HG03521 (cell line): ENCODE measurements around the gene CTXN1.
"Not testable (repeated sequence)": the region's sequence is repeated elsewhere in the genome, so short reads cannot be mapped to it uniquely, and the experiment has no call there.

Experiments used
- ATAC-seq: cut with Tn5 transposase; IDR thresholded peaks from one replicate; pipeline ENCODE4 v1.9.1; 2021; ENCODE audit warnings: mild to moderate bottlenecking, moderate library complexity; ENCODE audit not compliant: unreplicated experiment

Gene CTXN1

GRCh38 chr19:7902796-7903243 lies 23.1 kb downstream of the CTXN1 start:
- ATAC-seq: no peak

GRCh38 chr19:7901337-7901736 lies 24.6 kb downstream of the CTXN1 start:
- no peak for ATAC-seq

DNA sequence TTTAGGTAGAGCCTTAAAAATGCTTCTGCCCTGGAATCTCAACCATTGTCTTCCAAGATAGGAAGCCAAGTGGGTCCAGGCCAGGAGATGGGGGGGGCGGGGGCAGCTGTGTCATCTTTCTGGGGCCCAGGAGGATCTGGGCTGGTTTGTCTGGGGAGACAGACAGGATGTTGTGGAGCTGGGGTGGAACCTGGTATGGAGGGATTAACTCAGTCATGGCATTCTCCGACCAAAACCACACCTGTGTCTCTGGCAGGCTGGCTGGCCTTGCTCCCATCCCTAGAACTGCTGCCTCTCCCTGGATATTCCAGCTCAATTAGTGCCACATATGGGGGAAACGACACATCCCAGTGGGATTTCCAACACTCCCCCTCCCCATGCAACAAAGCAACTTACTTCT lies 25.0 kb downstream of the CTXN1 start:
- ATAC-seq: no peak

DNA sequence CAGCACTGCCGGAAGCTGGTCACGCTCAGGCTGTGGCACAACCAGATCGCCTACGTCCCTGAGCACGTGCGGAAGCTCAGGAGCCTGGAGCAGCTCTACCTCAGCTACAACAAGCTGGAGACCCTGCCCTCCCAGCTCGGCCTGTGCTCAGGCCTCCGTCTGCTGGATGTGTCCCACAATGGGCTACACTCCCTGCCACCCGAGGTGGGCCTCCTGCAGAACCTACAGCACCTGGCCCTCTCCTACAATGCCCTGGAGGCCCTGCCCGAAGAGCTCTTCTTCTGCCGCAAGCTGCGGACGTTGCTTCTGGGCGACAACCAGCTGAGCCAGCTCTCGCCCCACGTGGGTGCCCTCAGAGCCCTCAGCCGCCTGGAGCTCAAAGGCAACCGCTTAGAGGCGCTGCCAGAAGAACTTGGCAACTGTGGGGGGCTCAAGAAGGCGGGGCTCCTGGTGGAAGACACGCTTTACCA lies 25.5 kb downstream of the CTXN1 start:
- no peak for ATAC-seq

DNA sequence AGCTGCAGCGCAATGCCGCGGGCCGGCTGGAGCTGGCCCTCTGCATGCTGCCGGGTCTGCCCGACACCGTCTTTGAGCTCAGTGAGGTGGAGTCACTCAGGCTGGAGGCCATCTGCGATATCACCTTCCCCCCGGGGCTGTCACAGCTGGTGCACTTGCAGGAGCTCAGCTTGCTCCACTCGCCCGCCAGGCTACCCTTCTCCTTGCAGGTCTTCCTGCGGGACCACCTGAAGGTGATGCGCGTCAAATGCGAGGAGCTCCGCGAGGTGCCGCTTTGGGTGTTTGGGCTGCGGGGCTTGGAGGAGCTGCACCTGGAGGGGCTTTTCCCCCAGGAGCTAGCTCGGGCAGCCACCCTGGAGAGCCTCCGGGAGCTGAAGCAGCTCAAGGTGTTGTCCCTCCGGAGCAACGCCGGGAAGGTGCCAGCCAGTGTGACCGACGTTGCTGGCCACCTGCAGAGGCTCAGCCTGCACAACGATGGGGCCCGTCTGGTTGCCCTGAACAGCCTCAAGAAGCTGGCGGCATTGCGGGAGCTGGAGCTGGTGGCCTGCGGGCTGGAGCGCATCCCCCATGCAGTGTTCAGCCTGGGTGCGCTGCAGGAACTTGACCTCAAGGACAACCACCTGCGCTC lies 26.1 kb downstream of the CTXN1 start:
- no peak for ATAC-seq

- ATAC-seq: no peak
Measured at GRCh38 chr19:7898967-7899366, 27.0 kb downstream of the CTXN1 start.

DNA sequence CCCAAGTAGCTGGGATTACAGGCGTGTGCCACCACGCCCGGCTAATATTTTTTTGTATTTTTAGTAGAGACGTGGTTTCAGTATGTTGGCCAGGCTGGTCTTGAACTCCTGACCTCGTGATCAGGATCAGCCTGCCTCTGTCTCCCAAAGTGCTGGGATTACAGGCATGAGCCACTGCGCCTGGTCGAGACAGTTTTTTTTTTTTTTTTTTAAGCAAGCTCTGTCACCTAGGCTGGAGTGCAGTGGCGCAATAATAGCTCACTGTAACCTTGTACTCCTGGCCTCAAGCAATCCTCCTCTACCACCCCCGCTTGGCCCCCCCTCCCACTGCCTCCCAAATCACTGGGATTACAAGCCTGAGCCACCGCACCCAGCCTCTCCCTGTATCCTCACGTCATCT lies 28.6 kb downstream of the CTXN1 start:
- ATAC-seq: no peak

- no peak for ATAC-seq
Measured at GRCh38 chr19:7895565-7895964, 30.4 kb downstream of the CTXN1 start.

GRCh38 chr19:7894612-7895309 lies 31.2 kb downstream of the CTXN1 start:
- ATAC-seq: no peak

DNA sequence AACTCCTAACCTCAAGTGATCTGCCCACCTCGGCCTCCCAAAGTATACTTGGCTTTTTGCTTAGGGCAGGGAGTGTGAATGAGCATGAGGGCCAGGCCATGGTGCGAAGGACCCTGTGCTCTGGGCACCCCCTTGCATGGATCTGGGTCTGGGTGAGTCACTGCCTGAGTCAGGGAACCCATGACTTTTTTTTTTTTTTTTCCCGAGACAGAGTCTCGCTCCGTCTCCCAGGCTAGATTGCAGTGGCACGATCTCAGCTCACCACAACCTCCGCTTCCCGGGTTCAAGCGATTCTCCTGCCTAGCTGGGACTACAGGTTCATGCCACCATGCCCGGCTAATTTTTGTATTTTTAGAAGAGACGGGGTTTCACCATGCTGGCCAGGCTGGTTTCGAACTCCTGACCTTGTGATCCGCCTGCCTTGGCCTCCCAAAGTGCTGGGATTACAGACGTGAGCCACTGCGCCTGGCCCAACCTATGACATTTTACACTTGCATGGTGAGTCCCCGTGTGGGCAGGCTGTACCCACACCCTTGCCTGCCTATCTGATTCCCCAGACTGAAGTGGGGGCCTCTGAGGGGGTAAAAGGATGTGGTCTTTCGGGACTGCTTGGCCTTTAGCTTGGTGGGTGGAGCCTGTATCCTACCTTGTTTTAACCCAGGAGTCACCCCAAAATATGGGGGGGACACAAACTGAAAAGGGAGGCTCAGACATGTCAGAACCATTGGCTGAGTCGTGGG lies 32.4 kb downstream of the CTXN1 start:
- ATAC-seq: not testable (repeated sequence)

- ATAC-seq: no peak
Measured at GRCh38 chr19:7888826-7889217, 37.1 kb downstream of the CTXN1 start.

DNA sequence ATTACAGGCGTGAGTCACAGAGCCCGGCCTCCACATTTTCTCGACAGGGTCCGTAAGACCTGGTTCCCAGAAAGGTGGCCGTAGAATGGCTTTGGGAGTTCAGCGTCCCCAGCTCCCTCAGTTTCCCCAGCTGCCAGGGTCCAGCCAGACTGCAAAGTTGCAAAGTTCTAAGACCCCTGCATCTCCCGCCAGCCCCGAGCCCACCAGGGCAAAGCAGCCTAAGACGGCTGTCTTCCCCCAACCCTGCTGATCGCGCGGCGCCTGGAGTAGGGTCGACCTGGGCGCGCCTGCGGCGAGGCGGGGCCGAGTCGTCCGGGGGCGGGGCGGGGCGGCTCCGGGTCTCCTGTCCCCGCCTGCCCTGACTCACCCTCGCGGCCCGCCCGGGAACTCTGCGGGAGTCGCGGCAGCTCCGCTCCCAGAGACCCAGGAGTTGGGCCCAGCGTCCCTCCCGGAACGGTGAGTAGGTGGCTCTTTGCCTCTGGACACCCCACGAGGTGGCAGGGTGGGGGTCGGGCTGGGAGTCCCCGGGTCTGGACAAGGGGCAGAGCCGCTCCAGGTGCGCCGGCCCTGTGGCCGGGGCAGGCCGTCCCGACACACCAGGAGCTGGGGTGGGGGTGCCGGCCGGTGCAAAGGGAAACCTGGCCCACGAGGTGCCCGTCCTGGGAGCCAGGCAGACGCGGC lies 37.6 kb downstream of the CTXN1 start, which contains the start of gene LRRC8E:
LRRC8E (plus strand) TSS at position 366 of the 681 bp plus-strand sequence. CDS start 7,094 bp downstream, outside the sequence.
- ATAC-seq: no peak

- ATAC-seq: no peak
Measured at GRCh38 chr19:7887408-7888144, 38.4 kb downstream of the CTXN1 start.

GRCh38 chr19:7885818-7886217 lies 40.1 kb downstream of the CTXN1 start:
- no peak for ATAC-seq

DNA sequence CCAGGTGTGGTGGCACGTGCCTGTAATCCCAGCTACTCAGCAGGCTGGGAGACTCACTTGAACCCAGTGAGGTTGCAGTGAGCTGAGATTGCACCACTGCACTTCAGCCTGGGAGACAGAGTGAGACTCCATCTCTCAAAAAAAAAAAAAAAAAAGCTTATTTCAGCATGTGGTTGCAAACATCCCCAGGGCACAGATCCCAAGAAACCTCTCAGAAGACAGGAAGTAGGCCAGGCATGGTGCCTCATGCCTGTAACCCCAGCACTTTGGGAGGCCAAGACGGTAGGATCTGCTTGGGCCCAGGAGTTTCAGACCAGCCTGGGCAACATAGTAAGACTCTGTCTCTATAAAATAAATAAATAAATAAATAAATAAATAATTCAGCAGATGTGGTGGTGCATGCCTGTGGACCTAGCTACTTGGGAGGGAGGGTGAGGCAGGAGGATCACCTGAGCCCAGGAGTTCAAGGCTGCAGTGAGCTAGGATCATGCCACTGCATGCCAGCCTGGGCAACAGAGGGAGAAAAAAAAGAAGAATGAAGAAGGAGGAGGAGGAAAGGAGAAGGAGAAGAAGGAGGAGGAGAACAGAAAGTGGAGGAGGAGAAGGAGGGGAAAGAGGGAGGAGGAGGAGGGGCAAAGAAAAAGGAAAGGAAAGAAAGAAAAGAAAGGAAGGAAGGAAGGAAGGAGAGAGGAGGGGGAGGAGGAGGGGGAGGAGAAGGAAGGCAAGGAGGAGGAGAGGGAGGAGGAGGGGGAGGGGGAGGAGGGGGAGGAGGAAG lies 42.0 kb downstream of the CTXN1 start:
- no peak for ATAC-seq

DNA sequence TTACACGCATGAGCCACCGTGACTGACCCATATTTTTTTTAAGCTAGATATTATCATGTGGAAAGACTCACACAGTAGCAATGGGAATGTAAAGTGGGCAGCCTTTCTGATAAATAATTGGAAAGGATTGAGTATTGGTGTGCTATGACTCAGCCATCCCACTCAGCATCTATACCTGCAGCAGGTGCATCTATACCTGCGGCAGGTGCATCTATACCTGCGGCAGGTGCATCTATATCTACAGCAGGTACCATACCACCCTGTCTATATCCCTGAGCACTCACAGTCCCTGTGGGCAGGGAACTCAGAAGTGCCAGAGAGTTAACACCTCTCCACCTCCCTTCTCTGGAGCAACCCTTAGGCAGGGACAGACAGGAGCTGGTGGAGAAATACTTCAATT lies 42.8 kb downstream of the CTXN1 start:
- no peak for ATAC-seq

DNA sequence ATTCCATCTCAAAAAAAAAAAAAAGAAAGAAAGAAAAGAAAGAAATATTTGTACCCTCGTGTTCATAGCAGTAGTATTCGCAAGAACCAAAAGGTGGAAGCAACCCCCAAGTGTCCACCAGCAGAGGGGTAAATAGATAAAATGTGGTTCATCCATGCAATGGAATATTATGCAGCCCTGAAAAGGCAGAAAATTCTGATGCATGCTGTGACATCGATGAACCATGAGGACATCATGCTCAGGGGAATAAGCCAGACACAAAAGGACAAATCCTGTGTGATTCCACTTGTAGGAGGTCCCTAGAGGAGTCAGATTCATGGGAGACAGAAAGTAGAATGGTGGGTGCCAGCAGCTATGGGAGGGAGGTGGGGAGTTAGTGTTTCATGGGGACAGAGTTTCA lies 44.0 kb downstream of the CTXN1 start:
- no peak for ATAC-seq

DNA sequence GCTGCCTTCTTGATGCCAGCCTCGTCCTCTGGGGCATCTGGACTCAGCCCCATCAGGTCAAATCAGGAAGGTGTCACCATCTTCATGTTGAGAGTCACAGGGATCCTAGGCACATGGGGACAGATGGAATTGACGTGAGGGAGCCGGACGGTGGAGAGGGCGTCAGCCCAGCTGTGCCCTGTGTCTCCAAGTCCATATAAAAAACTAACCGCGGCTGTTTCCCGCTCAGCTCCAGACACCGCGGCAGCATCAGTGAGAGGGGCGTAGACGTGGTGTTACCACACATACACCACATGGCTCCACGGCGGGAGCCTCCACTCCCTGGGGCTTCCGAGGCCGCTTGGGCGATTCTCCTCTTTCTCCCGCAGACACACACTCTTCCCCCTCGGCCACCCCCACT lies 46.1 kb downstream of the CTXN1 start:
- ATAC-seq: no peak

- ATAC-seq: no peak
Measured at GRCh38 chr19:7879111-7879807, 46.7 kb downstream of the CTXN1 start.
